GM10266 (cell line): Measurements from ENCODE around the gene PRKCH.

Source experiments
- DNase-seq: peaks from one replicate; pipeline ENCODE4 v3.0.0; 2012; ENCODE audit errors: extremely low spot score
- CTCF ChIP-seq: IDR thresholded peaks from 2 replicates; pipeline ENCODE4 v1.5.1; 2012; ENCODE audit warnings: mild to moderate bottlenecking, low read depth; ENCODE audit not compliant: control insufficient read depth, insufficient read depth; ENCODE audit errors: missing control alignments

PRKCH gene

GRCh38 chr14:61335671-61336275 lies 14.4 kb downstream of the PRKCH start:
- TF ChIP-seq CTCF = no peak
- DNase-seq = no peak

GRCh38 chr14:61337893-61338292 lies 16.5 kb downstream of the PRKCH start:
- DNase-seq = no peak
- TF ChIP-seq CTCF = no peak

- no peak for DNase-seq
- no peak for TF ChIP-seq CTCF
These were observed 17.1 kb downstream of the PRKCH start for GRCh38 chr14:61338457-61338856.

GRCh38 chr14:61341275-61342206 lies 20.2 kb downstream of the PRKCH start:
- DNase-seq = no peak

GRCh38 chr14:61342486-61342885 lies 21.1 kb downstream of the PRKCH start:
- DNase-seq = no peak
- TF ChIP-seq CTCF = no peak

More at GRCh38 chr14:61341275-61342206, 20.2 kb downstream of the PRKCH start:
- no peak for TF ChIP-seq CTCF

GRCh38 chr14:61342932-61343331 lies 21.6 kb downstream of the PRKCH start:
- TF ChIP-seq CTCF = no peak
- no peak for DNase-seq

- DNase-seq = no peak
These were observed 22.1 kb downstream of the PRKCH start for GRCh38 chr14:61343471-61343870.

More at GRCh38 chr14:61343471-61343870, 22.1 kb downstream of the PRKCH start:
- no peak for TF ChIP-seq CTCF
